SK-N-SH (cell line): ENCODE results near the gene TNFRSF1A.

Source experiments
- CHD2 ChIP-seq: fragments of 150-350 bp; IDR thresholded peaks from 2 replicates; pipeline ENCODE4 v1.6.1; 2018; ENCODE audit warnings: low read length; ENCODE audit not compliant: partially characterized antibody
- EP300 ChIP-seq, 2 experiments: IDR thresholded peaks; 2 replicates each; pipeline versions ENCODE4 v1.4.0 to v1.6.1; 2012; ENCODE audit warnings: borderline replicate concordance in 1 of 2, low read depth in 1 of 2, low read length in 1 of 2
- EZH2phosphoT487 ChIP-seq: fragments of 200-600 bp; sonication (generic); IDR thresholded peaks from 2 replicates; pipeline ENCODE4 v1.6.1; 2017; ENCODE audit warnings: low read depth, mixed run types, mild to moderate bottlenecking, antibody characterized with exemption, moderate library complexity, borderline replicate concordance
- FOXJ3 ChIP-seq: sonication (generic); formaldehyde crosslinking; IDR thresholded peaks from 2 replicates; pipeline ENCODE4 v1.5.1; 2020; ENCODE audit warnings: mild to moderate bottlenecking, missing genetic modification reagents
- GABPA ChIP-seq: IDR thresholded peaks from 2 replicates; pipeline ENCODE4 v1.4.0; 2012; ENCODE audit warnings: low read depth, mild to moderate bottlenecking
- MXI1 ChIP-seq: IDR thresholded peaks from 2 replicates; pipeline ENCODE4 v1.6.1; 2012; ENCODE audit warnings: mild to moderate bottlenecking, low read depth, low read length, improper control_type of control experiment
- RAD21 ChIP-seq: IDR thresholded peaks from 2 replicates; pipeline ENCODE4 v1.6.1; 2012; ENCODE audit warnings: mild to moderate bottlenecking, low read length
- SMC3 ChIP-seq: IDR thresholded peaks from 2 replicates; pipeline ENCODE4 v1.6.1; 2012; ENCODE audit warnings: low read depth, low read length, improper control_type of control experiment
- YY1 ChIP-seq: IDR thresholded peaks from 2 replicates; pipeline ENCODE4 v1.4.0; 2012; ENCODE audit warnings: low read depth, mild to moderate bottlenecking
- TF ChIP-seq, protein P1 (sequence below): fragments of 200-600 bp; sonication (generic); IDR thresholded peaks from 2 replicates; pipeline ENCODE4 v1.6.1; 2017; ENCODE audit warnings: antibody characterized with exemption, mild to moderate bottlenecking, moderate library complexity
- TF ChIP-seq, protein P2 (sequence below): IDR thresholded peaks from 2 replicates; pipeline ENCODE4 v1.4.0; 2012; ENCODE audit warnings: low read depth, borderline replicate concordance
- TF ChIP-seq, protein P3 (sequence below): IDR thresholded peaks from 2 replicates; pipeline ENCODE4 v1.6.1; 2012; ENCODE audit warnings: mild to moderate bottlenecking, low read depth, low read length, moderate library complexity
- TF ChIP-seq, protein P4 (sequence below): IDR thresholded peaks from 2 replicates; pipeline ENCODE4 v1.4.0; 2012; ENCODE audit warnings: low read depth

DNA sequence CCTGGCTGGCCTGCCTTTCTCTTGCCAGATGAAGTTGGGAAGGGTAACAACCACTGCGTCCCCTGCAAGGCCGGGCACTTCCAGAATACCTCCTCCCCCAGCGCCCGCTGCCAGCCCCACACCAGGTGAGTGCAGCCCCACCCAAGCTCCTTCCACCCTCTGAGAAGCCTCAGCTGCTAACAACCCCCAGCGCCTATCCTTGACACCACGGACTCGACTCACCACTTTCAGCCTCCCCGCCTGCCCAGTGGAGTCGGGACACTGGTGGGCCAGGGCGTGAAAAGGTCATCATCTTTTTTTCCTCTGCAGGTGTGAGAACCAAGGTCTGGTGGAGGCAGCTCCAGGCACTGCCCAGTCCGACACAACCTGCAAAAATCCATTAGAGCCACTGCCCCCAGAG is 44.2 kb upstream of the TNFRSF1A start:
- TF ChIP-seq SMC3 (no peak), EP300 (IDR thresholded peaks at IDR 0.05; ENCODE audit: borderline replicate concordance in 1 of 2, low read depth in 1 of 2, low read length in 1 of 2) (no peak), RAD21 (no peak), MXI1 (no peak), CHD2 (no peak), GABPA (no peak), YY1 (no peak), FOXJ3 (CRISPR knock-in tag) (no peak), EZH2phosphoT487 (no peak)
- TF ChIP-seq, protein P1, sequence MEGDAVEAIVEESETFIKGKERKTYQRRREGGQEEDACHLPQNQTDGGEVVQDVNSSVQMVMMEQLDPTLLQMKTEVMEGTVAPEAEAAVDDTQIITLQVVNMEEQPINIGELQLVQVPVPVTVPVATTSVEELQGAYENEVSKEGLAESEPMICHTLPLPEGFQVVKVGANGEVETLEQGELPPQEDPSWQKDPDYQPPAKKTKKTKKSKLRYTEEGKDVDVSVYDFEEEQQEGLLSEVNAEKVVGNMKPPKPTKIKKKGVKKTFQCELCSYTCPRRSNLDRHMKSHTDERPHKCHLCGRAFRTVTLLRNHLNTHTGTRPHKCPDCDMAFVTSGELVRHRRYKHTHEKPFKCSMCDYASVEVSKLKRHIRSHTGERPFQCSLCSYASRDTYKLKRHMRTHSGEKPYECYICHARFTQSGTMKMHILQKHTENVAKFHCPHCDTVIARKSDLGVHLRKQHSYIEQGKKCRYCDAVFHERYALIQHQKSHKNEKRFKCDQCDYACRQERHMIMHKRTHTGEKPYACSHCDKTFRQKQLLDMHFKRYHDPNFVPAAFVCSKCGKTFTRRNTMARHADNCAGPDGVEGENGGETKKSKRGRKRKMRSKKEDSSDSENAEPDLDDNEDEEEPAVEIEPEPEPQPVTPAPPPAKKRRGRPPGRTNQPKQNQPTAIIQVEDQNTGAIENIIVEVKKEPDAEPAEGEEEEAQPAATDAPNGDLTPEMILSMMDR = no peak
- TF ChIP-seq, protein P2, sequence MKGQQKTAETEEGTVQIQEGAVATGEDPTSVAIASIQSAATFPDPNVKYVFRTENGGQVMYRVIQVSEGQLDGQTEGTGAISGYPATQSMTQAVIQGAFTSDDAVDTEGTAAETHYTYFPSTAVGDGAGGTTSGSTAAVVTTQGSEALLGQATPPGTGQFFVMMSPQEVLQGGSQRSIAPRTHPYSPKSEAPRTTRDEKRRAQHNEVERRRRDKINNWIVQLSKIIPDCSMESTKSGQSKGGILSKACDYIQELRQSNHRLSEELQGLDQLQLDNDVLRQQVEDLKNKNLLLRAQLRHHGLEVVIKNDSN = no peak
- TF ChIP-seq, protein P3, sequence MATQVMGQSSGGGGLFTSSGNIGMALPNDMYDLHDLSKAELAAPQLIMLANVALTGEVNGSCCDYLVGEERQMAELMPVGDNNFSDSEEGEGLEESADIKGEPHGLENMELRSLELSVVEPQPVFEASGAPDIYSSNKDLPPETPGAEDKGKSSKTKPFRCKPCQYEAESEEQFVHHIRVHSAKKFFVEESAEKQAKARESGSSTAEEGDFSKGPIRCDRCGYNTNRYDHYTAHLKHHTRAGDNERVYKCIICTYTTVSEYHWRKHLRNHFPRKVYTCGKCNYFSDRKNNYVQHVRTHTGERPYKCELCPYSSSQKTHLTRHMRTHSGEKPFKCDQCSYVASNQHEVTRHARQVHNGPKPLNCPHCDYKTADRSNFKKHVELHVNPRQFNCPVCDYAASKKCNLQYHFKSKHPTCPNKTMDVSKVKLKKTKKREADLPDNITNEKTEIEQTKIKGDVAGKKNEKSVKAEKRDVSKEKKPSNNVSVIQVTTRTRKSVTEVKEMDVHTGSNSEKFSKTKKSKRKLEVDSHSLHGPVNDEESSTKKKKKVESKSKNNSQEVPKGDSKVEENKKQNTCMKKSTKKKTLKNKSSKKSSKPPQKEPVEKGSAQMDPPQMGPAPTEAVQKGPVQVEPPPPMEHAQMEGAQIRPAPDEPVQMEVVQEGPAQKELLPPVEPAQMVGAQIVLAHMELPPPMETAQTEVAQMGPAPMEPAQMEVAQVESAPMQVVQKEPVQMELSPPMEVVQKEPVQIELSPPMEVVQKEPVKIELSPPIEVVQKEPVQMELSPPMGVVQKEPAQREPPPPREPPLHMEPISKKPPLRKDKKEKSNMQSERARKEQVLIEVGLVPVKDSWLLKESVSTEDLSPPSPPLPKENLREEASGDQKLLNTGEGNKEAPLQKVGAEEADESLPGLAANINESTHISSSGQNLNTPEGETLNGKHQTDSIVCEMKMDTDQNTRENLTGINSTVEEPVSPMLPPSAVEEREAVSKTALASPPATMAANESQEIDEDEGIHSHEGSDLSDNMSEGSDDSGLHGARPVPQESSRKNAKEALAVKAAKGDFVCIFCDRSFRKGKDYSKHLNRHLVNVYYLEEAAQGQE = no peak
- TF ChIP-seq, protein P4, sequence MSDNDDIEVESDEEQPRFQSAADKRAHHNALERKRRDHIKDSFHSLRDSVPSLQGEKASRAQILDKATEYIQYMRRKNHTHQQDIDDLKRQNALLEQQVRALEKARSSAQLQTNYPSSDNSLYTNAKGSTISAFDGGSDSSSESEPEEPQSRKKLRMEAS = no peak
